Measurements from ENCODE around the gene IRF3.

Gene IRF3

DNA sequence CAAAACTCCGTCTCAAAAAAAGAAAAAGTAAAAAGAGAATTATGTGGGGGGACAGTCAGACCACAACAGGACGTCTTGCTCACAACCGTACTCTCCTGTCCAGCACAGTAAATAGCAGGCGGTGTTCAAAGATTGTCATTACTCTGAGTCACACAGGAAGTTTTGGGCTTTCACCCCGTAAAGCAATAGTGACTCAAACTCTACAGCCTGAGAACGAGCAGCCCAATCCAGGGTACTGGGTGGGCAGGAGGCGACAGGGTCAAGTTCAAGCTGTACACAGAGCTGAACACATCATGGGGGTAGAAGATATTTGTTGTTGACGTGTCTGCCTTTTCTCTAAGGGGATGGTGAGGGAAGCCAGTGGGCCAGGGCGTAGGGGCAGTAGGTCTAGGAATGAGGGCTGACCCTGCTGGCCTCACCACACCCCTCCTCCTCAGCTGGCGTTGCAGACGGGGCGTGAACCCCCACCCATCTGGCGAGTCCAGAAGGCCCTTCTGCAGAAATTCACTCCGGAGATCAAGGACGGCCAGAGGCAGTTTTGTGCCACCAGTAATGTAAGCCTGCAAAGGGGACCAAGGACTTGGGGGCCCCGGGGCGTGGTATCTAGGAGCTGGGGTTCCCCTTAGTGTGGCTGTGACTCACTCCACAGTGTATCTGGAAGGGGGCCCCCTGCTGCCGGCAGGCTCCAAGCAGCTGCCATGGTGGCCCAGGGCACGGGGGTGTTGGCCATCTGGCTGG is 51.4 kb downstream of the IRF3 start:
- DNase-seq = no peak

GRCh38 chr19:49613374-49613773 is 52.3 kb downstream of the IRF3 start:
- no peak for DNase-seq

All from activated T-cell treated with anti-CD3 and anti-CD28 coated beads for 4 hours (primary cell).